GM12892 (cell line): ENCODE results near the gene CCDC92.

Experiments used
- POLR2A ChIP-seq: IDR thresholded peaks from 2 replicates; pipeline ENCODE4 v1.6.1; 2011; ENCODE audit warnings: low read depth, low read length, control low read depth
- POLR2AphosphoS5 ChIP-seq: IDR thresholded peaks from 2 replicates; pipeline ENCODE4 v1.6.1; 2011; ENCODE audit warnings: low read depth, low read length, control low read depth
- TAF1 ChIP-seq: IDR thresholded peaks from 2 replicates; pipeline ENCODE4 v1.6.1; 2011; ENCODE audit warnings: low read depth, mild to moderate bottlenecking, control low read depth, low read length, borderline replicate concordance

DNA sequence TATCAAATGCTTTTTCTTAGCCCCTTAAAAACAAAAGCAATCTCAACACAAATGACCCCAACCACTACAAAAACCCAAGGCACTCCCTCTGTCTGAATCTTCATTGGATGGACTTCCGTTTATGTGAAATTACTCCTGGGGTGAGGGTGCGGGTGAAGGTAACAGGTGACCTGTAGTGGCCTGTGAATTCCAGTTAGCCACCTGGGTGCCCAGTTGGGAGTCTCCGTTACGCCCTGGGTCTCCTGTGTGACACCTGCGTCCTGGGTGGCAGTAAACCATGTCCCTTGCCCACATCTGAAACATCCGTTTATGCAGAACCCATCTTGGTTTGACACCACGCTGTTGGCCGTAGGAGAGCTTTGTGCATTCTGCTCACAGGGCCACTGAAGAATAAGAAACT, 62.6 kb downstream of the CCDC92 start:
- TF ChIP-seq POLR2A (no peak), TAF1 (no peak), POLR2AphosphoS5 (no peak)
